ENCODE measurements around the gene PLCL1. TPM values are rescaled to one million over a fixed set of nuclear protein-coding genes. Genes with fewer than 3 reads are reported as not detected.

The PLCL1 gene
- total and polyA plus RNA-seq, 4 donors, result 5.1 to 15.7 (median 13.2) TPM

DNA sequence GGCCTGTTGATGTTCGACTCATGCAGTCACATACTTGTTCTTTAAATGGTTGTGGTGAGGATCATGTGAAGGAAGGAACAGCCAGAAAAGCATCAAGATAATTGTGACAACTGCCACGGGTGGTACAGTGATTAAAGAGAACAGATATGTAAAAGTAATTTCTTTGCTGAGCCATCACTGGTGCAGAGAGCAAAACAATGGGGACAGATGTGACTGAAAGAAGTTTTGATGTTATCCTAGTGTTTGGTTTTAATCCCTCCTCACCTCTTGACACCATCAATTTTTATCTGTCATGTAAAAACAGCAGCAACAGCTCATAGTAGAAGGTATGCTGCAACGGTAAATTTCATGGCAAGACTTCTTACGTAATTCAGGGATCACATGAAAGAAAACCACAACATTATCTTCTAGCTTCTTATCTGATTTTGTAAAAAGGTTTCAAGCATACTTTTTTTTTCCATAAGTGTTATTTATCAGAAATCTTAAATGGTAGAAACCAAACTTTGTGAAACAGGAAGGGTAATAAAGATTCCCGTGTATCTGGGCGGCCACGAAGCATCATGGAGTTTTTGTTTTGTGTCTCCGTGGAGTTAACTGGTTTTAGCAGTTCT is 65.2 kb downstream of the PLCL1 start:
- H3K4me3 ChIP-seq (ENCODE audit: low read length in 2 of 2), result no peak overlapping the region
- 70 to 73% methylated on average over 8 of the region's 8 CpGs for WGBS, 2 donors
- no peak overlapping the region for H3K27ac ChIP-seq (ENCODE audit: low read depth in 1 of 2, low read length in 2 of 2)
- ATAC-seq (ENCODE audit: low FRiP score) (no peak), DNase-seq (no peak)
- no peaks in the 10 kb centered on the region for H3K27me3 ChIP-seq (ENCODE audit: control insufficient read depth in 1 of 2, insufficient read depth in 2 of 2, low read length in 1 of 2)
- H3K4me1 ChIP-seq (ENCODE audit: control insufficient read depth in 1 of 2, insufficient read depth in 2 of 2, low read length in 2 of 2), result peaks cover 3 to 8% of the 10 kb centered on the region in 2 donors
- intact Hi-C loops (cut with DNase I), result loop anchor here in 1 of 2 donors (10.0 kb wide), 1 partner anchor 55 kb away; no protein-coding TSS in a partner anchor
- no peaks in the 10 kb centered on the region for H3K36me3 ChIP-seq (ENCODE audit: control insufficient read depth in 1 of 2, insufficient read depth in 2 of 2, low read length in 1 of 2)
- H3K9me3 ChIP-seq (ENCODE audit: control insufficient read depth, low read length), result no peaks in the 10 kb centered on the region

DNA sequence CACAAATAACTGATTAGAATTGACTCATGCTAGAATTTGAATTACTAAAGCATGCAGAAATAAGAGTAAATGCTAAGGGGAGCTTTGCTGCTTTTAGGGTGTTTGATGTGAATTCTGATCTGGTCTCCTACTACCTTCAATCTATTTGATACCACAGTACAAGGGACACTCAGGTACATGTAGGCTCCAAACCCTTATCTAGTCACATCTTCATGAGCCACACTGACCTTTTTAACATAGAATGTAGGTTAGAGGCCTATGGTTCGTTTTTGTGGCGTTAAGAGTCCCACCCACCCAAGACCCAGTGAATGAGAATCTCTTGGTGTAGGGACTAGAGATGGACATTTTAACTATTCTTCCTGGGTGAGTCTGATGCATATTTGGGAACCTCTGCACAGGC is 65.7 kb downstream of the PLCL1 start:
- no peaks in the 10 kb centered on the region for H3K27me3 ChIP-seq (ENCODE audit: control insufficient read depth in 1 of 2, insufficient read depth in 2 of 2, low read length in 1 of 2)
- no peak for ATAC-seq (ENCODE audit: low FRiP score)
- no peaks in the 10 kb centered on the region for H3K9me3 ChIP-seq (ENCODE audit: control insufficient read depth, low read length)
- intact Hi-C loops (cut with DNase I), result loop anchor here in 1 of 2 donors (10.0 kb wide), 1 partner anchor 55 kb away; no protein-coding TSS in a partner anchor
- H3K4me3 ChIP-seq (ENCODE audit: low read length in 2 of 2), result no peak overlapping the region
- peaks cover 3 to 8% of the 10 kb centered on the region in 2 donors for H3K4me1 ChIP-seq (ENCODE audit: control insufficient read depth in 1 of 2, insufficient read depth in 2 of 2, low read length in 2 of 2)
- WGBS, 2 donors, result 95% methylated on average over 2 of the region's 2 CpGs
- no peaks in the 10 kb centered on the region for H3K36me3 ChIP-seq (ENCODE audit: control insufficient read depth in 1 of 2, insufficient read depth in 2 of 2, low read length in 1 of 2)
- no peak for DNase-seq
- no peak overlapping the region for H3K27ac ChIP-seq (ENCODE audit: low read depth in 1 of 2, low read length in 2 of 2)

GRCh38 chr2:197871780-197872456 is 67.5 kb downstream of the PLCL1 start:
- no peak for ATAC-seq (ENCODE audit: low FRiP score)
- no peaks in the 10 kb centered on the region for H3K9me3 ChIP-seq (ENCODE audit: control insufficient read depth, low read length)
- intact Hi-C loops (cut with DNase I), result loop anchor here in 1 of 2 donors (10.0 kb wide), 1 partner anchor 57 kb away; no protein-coding TSS in a partner anchor
- 36 to 56% methylated on average over 3 of the region's 3 CpGs for WGBS, 2 donors
- H3K4me1 ChIP-seq (ENCODE audit: control insufficient read depth in 1 of 2, insufficient read depth in 2 of 2, low read length in 2 of 2), result peaks cover 2 to 11% of the 10 kb centered on the region in 2 donors
- DNase-seq, result no peak
- H3K27me3 ChIP-seq (ENCODE audit: control insufficient read depth in 1 of 2, insufficient read depth in 2 of 2, low read length in 1 of 2), result no peaks in the 10 kb centered on the region
- no peak overlapping the region for H3K27ac ChIP-seq (ENCODE audit: low read depth in 1 of 2, low read length in 2 of 2)
- H3K36me3 ChIP-seq (ENCODE audit: control insufficient read depth in 1 of 2, insufficient read depth in 2 of 2, low read length in 1 of 2), result no peaks in the 10 kb centered on the region
- no peak overlapping the region for H3K4me3 ChIP-seq (ENCODE audit: low read length in 2 of 2)

DNA sequence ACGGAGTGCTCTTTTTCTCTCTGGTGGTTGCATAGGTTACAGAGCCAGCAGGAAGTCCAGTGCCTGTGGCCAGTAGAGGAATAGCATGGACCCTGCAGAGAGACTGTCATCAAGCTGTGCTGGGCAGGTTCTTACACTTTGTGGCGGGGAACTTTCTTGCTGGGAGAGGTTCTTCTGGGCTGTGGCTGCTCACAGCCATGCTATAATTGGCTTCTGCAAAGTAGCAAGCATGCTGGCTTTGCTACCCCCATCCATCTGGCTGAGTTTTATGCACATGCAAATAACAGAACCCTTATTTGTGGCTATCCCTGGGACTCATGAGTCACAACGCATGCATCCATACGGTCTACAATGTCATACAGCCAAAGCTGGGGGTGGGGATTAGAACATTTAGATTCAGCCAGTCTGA is 68.9 kb downstream of the PLCL1 start:
- intact Hi-C loops (cut with DNase I), result loop anchor here in 1 of 2 donors (10.0 kb wide), 1 partner anchor 58 kb away; no protein-coding TSS in a partner anchor
- Histone ChIP-seq H3K27ac (ENCODE audit: low read depth in 1 of 2, low read length in 2 of 2) (no peak overlapping the region), H3K4me1 (ENCODE audit: control insufficient read depth in 1 of 2, insufficient read depth in 2 of 2, low read length in 2 of 2) (peaks cover 2 to 8% of the 10 kb centered on the region in 2 donors), H3K4me3 (ENCODE audit: low read length in 2 of 2) (no peak overlapping the region), H3K27me3 (ENCODE audit: control insufficient read depth in 1 of 2, insufficient read depth in 2 of 2, low read length in 1 of 2) (no peaks in the 10 kb centered on the region), H3K36me3 (ENCODE audit: control insufficient read depth in 1 of 2, insufficient read depth in 2 of 2, low read length in 1 of 2) (no peaks in the 10 kb centered on the region), H3K9me3 (ENCODE audit: control insufficient read depth, low read length) (no peaks in the 10 kb centered on the region)
- DNase-seq (no peak), ATAC-seq (ENCODE audit: low FRiP score) (no peak)
- WGBS, 2 donors, result 45 to 54% methylated on average over 4 of the region's 4 CpGs

DNA sequence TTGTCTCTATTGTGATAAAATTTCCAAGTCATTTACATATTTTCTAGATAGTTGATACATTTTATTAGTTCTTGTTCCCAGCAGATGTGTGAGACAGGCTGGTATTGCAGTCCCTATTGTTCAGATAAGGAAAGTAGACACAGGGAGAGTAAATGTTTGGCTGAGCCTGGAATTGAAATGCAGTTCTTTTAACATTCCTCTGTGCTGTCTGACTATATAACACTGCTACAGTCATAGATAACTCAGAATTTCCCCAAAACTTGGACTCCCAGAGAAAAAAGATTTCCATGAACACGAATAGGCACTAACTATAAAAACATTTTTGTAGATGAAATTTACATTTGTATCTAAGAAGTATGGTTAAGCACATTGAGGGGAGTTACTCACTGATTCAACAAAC is 71.4 kb downstream of the PLCL1 start:
- H3K9me3 ChIP-seq (ENCODE audit: control insufficient read depth, low read length), result no peaks in the 10 kb centered on the region
- ATAC-seq (ENCODE audit: low FRiP score), result no peak
- no peaks in the 10 kb centered on the region for H3K27me3 ChIP-seq (ENCODE audit: control insufficient read depth in 1 of 2, insufficient read depth in 2 of 2, low read length in 1 of 2)
- WGBS, 2 donors, result 3 to 6% methylated on average over 1 of the region's 1 CpG
- peaks cover 6 to 12% of the 10 kb centered on the region in 2 donors for H3K4me1 ChIP-seq (ENCODE audit: control insufficient read depth in 1 of 2, insufficient read depth in 2 of 2, low read length in 2 of 2)
- intact Hi-C loops (cut with DNase I), result loop anchor here in 1 of 2 donors (10.0 kb wide), 1 partner anchor 61 kb away; no protein-coding TSS in a partner anchor
- H3K4me3 ChIP-seq (ENCODE audit: low read length in 2 of 2), result no peak overlapping the region
- no peak for DNase-seq
- H3K27ac ChIP-seq (ENCODE audit: low read depth in 1 of 2, low read length in 2 of 2), result no peak overlapping the region
- H3K36me3 ChIP-seq (ENCODE audit: control insufficient read depth in 1 of 2, insufficient read depth in 2 of 2, low read length in 1 of 2), result no peaks in the 10 kb centered on the region

- 95 to 100% methylated on average over 1 of the region's 1 CpG for WGBS, 2 donors
- Histone ChIP-seq H3K4me3 (ENCODE audit: low read length in 2 of 2) (no peak overlapping the region), H3K27me3 (ENCODE audit: control insufficient read depth in 1 of 2, insufficient read depth in 2 of 2, low read length in 1 of 2) (no peaks in the 10 kb centered on the region), H3K4me1 (ENCODE audit: control insufficient read depth in 1 of 2, insufficient read depth in 2 of 2, low read length in 2 of 2) (peaks cover 4 to 12% of the 10 kb centered on the region in 2 donors), H3K9me3 (ENCODE audit: control insufficient read depth, low read length) (no peaks in the 10 kb centered on the region), H3K27ac (ENCODE audit: low read depth in 1 of 2, low read length in 2 of 2) (no peak overlapping the region), H3K36me3 (ENCODE audit: control insufficient read depth in 1 of 2, insufficient read depth in 2 of 2, low read length in 1 of 2) (no peaks in the 10 kb centered on the region)
- no peak for DNase-seq
- intact Hi-C loops (cut with DNase I), result loop anchor here in 1 of 2 donors (10.0 kb wide), 1 partner anchor 62 kb away; no protein-coding TSS in a partner anchor
- no peak for ATAC-seq (ENCODE audit: low FRiP score)
Measured at GRCh38 chr2:197876524-197876923, 72.1 kb downstream of the PLCL1 start.

GRCh38 chr2:197877038-197877437 is 72.6 kb downstream of the PLCL1 start:
- ATAC-seq (ENCODE audit: low FRiP score) (no peak), DNase-seq (no peak)
- Histone ChIP-seq H3K4me1 (ENCODE audit: control insufficient read depth in 1 of 2, insufficient read depth in 2 of 2, low read length in 2 of 2) (peaks cover 4 to 12% of the 10 kb centered on the region in 2 donors), H3K27me3 (ENCODE audit: control insufficient read depth in 1 of 2, insufficient read depth in 2 of 2, low read length in 1 of 2) (no peaks in the 10 kb centered on the region), H3K27ac (ENCODE audit: low read depth in 1 of 2, low read length in 2 of 2) (no peak overlapping the region), H3K9me3 (ENCODE audit: control insufficient read depth, low read length) (no peaks in the 10 kb centered on the region), H3K36me3 (ENCODE audit: control insufficient read depth in 1 of 2, insufficient read depth in 2 of 2, low read length in 1 of 2) (no peaks in the 10 kb centered on the region), H3K4me3 (ENCODE audit: low read length in 2 of 2) (no peak overlapping the region)
- intact Hi-C loops (cut with DNase I), result loop anchor here in 1 of 2 donors (10.0 kb wide), 1 partner anchor 62 kb away; no protein-coding TSS in a partner anchor
- WGBS, 2 donors, result 84 to 96% methylated on average over 1 of the region's 1 CpG

DNA sequence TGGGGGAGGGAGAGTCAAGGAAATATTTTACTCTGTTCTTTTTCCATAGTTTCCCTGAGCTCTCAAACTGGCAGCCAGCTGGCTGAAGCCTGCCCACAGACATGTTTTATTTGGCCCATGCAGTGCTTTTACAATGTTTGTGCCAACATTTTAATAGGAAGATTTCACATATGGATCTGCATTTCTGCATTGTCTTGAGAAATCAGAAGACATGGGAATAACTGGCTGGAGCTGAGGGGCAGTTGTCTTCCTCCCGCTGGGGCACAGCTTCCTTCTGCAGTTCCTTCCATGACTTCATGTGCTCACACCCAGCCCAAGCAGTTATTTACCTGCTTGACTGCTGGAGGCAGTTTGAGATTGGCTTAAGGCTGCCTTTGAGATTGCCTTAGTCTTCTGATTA is 74.4 kb downstream of the PLCL1 start:
- no peaks in the 10 kb centered on the region for H3K9me3 ChIP-seq (ENCODE audit: control insufficient read depth, low read length)
- H3K36me3 ChIP-seq (ENCODE audit: control insufficient read depth in 1 of 2, insufficient read depth in 2 of 2, low read length in 1 of 2), result no peaks in the 10 kb centered on the region
- intact Hi-C loops (cut with DNase I), result loop anchor here in 1 of 2 donors (10.0 kb wide), 1 partner anchor 64 kb away; no protein-coding TSS in a partner anchor
- H3K4me1 ChIP-seq (ENCODE audit: control insufficient read depth in 1 of 2, insufficient read depth in 2 of 2, low read length in 2 of 2), result peaks cover 4 to 9% of the 10 kb centered on the region in 2 donors
- no peak overlapping the region for H3K27ac ChIP-seq (ENCODE audit: low read depth in 1 of 2, low read length in 2 of 2)
- peak overlapping the region in 1 of 2 donors; percentile 26 for H3K4me3 ChIP-seq (ENCODE audit: low read length in 2 of 2)
- H3K27me3 ChIP-seq (ENCODE audit: control insufficient read depth in 1 of 2, insufficient read depth in 2 of 2, low read length in 1 of 2), result no peaks in the 10 kb centered on the region
- ATAC-seq (ENCODE audit: low FRiP score), result peak; percentile 55
- no peak for DNase-seq
- 0 to 10% methylated on average over 1 of the region's 1 CpG for WGBS, 2 donors
